A549 (cell line): ENCODE data around the gene YWHAG. TPM values are rescaled to one million over a fixed set of nuclear protein-coding genes. Genes with fewer than 3 reads are reported as not detected.

Experiments used
- ATOH8 ChIP-seq: fragments of 250-450 bp; sonication (Bioruptor Pico); IDR thresholded peaks from 2 replicates; pipeline ENCODE4 v1.5.0; 2020; ENCODE audit warnings: low read depth, mild to moderate bottlenecking, moderate library complexity
- BCL3 ChIP-seq: fragments of >200 bp; sonication (Bioruptor Twin); formaldehyde crosslinking; IDR thresholded peaks from 3 replicates; pipeline ENCODE4 v1.6.1; 2016
- BHLHE40 ChIP-seq: IDR thresholded peaks from 2 replicates; pipeline ENCODE4 v1.6.1; 2012; ENCODE audit warnings: low read depth, low read length, inconsistent platforms
- CBX2 ChIP-seq: fragments of 200-600 bp; sonication (generic); IDR thresholded peaks from 2 replicates; pipeline ENCODE4 v1.6.1; 2016; ENCODE audit warnings: low read depth, mild to moderate bottlenecking, borderline replicate concordance
- CEBPB ChIP-seq, 2 experiments: fragments of >200 bp in 1 of 2; sonication (Bioruptor Twin) in 1 of 2; formaldehyde crosslinking in 1 of 2; IDR thresholded peaks; 2 replicates each; pipeline ENCODE4 v1.6.1; 2012 to 2016
- CHD2 ChIP-seq: fragments of 150-350 bp; IDR thresholded peaks from 2 replicates; pipeline ENCODE4 v1.6.1; 2014; ENCODE audit warnings: low read length; ENCODE audit not compliant: partially characterized antibody
- CTCF ChIP-seq: fragments of >200 bp; sonication (Bioruptor Twin); formaldehyde crosslinking; IDR thresholded peaks from 3 replicates; pipeline ENCODE4 v1.5.1; 2016
- EP300 ChIP-seq, 2 experiments: fragments of >200 bp; sonication (Bioruptor Twin); formaldehyde crosslinking; IDR thresholded peaks; 2 replicates in 1 of 2; 3 replicates in 1 of 2; pipeline ENCODE4 v1.6.1; 2016 to 2017
- ESRRA ChIP-seq: fragments of 150-350 bp; IDR thresholded peaks from 2 replicates; pipeline ENCODE4 v1.6.1; 2014; ENCODE audit warnings: mild to moderate bottlenecking, low read length, borderline replicate concordance
- FOSL2 ChIP-seq, 2 experiments: fragments of 450-650 bp in 1 of 2; fragments of >200 bp in 1 of 2; sonication (Bioruptor Twin) in 1 of 2; formaldehyde crosslinking; IDR thresholded peaks; 2 replicates each; pipeline versions ENCODE4 v1.5.0 to v1.6.1; 2016 to 2020; ENCODE audit warnings: mild to moderate bottlenecking in 1 of 2, moderate library complexity in 1 of 2
- HEYL ChIP-seq: fragments of 250-450 bp; sonication (Bioruptor Pico); IDR thresholded peaks from 2 replicates; pipeline ENCODE4 v1.8.0; 2021; ENCODE audit warnings: mild to moderate bottlenecking, moderate library complexity
- HOXB13 ChIP-seq: fragments of 250-450 bp; sonication (Bioruptor Pico); IDR thresholded peaks from 2 replicates; pipeline ENCODE4 v1.5.0; 2020; ENCODE audit warnings: low read depth, mild to moderate bottlenecking, moderate library complexity
- JUN ChIP-seq, 2 experiments: fragments of >200 bp; sonication (Bioruptor Twin); formaldehyde crosslinking; IDR thresholded peaks; 2 replicates in 1 of 2; 3 replicates in 1 of 2; pipeline ENCODE4 v1.6.1; 2016 to 2017
- MYC ChIP-seq: IDR thresholded peaks from 2 replicates; pipeline ENCODE4 v1.6.1; 2012; ENCODE audit warnings: mild to moderate bottlenecking, inconsistent platforms, low read length, improper control_type of control experiment, borderline replicate concordance
- NR3C1 ChIP-seq: fragments of >200 bp; sonication (Bioruptor Twin); formaldehyde crosslinking; IDR thresholded peaks from 3 replicates; pipeline ENCODE4 v1.6.1; 2017
- PHF8 ChIP-seq: fragments of 200-600 bp; sonication (generic); IDR thresholded peaks from 2 replicates; pipeline ENCODE4 v1.6.1; 2016; ENCODE audit warnings: low read depth, mild to moderate bottlenecking, antibody characterized with exemption, moderate library complexity, borderline replicate concordance
- POLR2A ChIP-seq: IDR thresholded peaks from 2 replicates; pipeline ENCODE4 v1.6.1; 2012; ENCODE audit warnings: mild to moderate bottlenecking, low read length
- POLR2AphosphoS2 ChIP-seq: conservative IDR thresholded peaks from 2 replicates; pipeline ENCODE4 v1.6.1; 2012; ENCODE audit warnings: low read length, improper control_type of control experiment, inconsistent platforms
- RAD21 ChIP-seq, 2 experiments: fragments of >200 bp in 1 of 2; sonication (Bioruptor Twin) in 1 of 2; formaldehyde crosslinking in 1 of 2; IDR thresholded peaks in 1 of 2; conservative IDR thresholded peaks in 1 of 2; 2 replicates in 1 of 2; 3 replicates in 1 of 2; pipeline ENCODE4 v1.6.1; 2012 to 2018; ENCODE audit warnings: inconsistent platforms in 1 of 2
- RCOR1 ChIP-seq: fragments of 150-350 bp; IDR thresholded peaks from 2 replicates; pipeline ENCODE4 v1.6.1; 2014; ENCODE audit warnings: antibody characterized with exemption, low read length, low read depth
- RFX5 ChIP-seq: fragments of 450-650 bp; IDR thresholded peaks from 2 replicates; pipeline ENCODE4 v1.7.1; 2014; ENCODE audit warnings: antibody characterized with exemption, mild to moderate bottlenecking, moderate library complexity
- RNF2 ChIP-seq: fragments of 200-600 bp; sonication (generic); IDR thresholded peaks from 2 replicates; pipeline ENCODE4 v1.6.1; 2016; ENCODE audit warnings: low read depth, mild to moderate bottlenecking, antibody characterized with exemption, moderate library complexity, borderline replicate concordance
- USF2 ChIP-seq: fragments of 450-650 bp; IDR thresholded peaks from 2 replicates; pipeline ENCODE4 v1.6.1; 2014; ENCODE audit warnings: antibody characterized with exemption
- ZSCAN20 ChIP-seq: fragments of 250-450 bp; sonication (Bioruptor Pico); IDR thresholded peaks from 2 replicates; pipeline ENCODE4 v1.8.0; 2022; ENCODE audit warnings: mild to moderate bottlenecking, moderate library complexity
- polyA plus RNA-seq, 4 experiments: library from polyadenylated mRNA; depleted of rRNA in 3 of 4; stranded (reverse); fragments of >200 nt; fragmentation: RNase III in 1 of 4; extraction: RNeasy Plus Mini Kit Qiagen cat#74134 plus additional on column Dnase treatment in 1 of 4; gene quantifications; 2 replicates in 3 of 4; 3 replicates in 1 of 4; pipeline ENCODE4 v1.2.3, GENCODE V29; 2011 to 2017

YWHAG gene
- polyA plus RNA-seq, 2 of the 4 experiments (the other 2 are of a cell fraction), result 141 to 302 TPM

- TF ChIP-seq RAD21 (conservative IDR thresholded peaks at IDR 0.05 in 1 of 2, IDR thresholded peaks at IDR 0.05 in 1 of 2), result no peak
- no peak for TF ChIP-seq ZSCAN20 (CRISPR knock-in tag)
- TF ChIP-seq ATOH8, result peak; percentile 87
- TF ChIP-seq BHLHE40, result no peak
- no peak for TF ChIP-seq CHD2
- TF ChIP-seq EP300 (IDR thresholded peaks at IDR 0.05), result no peak
- no peak for TF ChIP-seq RFX5
- TF ChIP-seq RCOR1, result no peak
- TF ChIP-seq ESRRA, result no peak
- peak in 1 of 2 experiments; percentile 87; a peak in 3 of 5 replicates for TF ChIP-seq JUN (IDR thresholded peaks at IDR 0.05)
- no peak for TF ChIP-seq NR3C1
- TF ChIP-seq MYC, result peak; percentile 90
- TF ChIP-seq CTCF, result no peak
- TF ChIP-seq CBX2, result no peak
- no peak for TF ChIP-seq USF2
- TF ChIP-seq HEYL (CRISPR knock-in tag), result 0 out of 2 replicates have a peak, but pooled peaks have one; percentile 42
- no peak for TF ChIP-seq FOSL2 (IDR thresholded peaks at IDR 0.05)
- TF ChIP-seq FOSL2 (CRISPR knock-in tag; IDR thresholded peaks at IDR 0.05), result 0 out of 2 replicates have a peak, but pooled peaks have one; percentile 14
- no peak for TF ChIP-seq CEBPB (IDR thresholded peaks at IDR 0.05)
- no peak for TF ChIP-seq POLR2AphosphoS2
- 0 out of 3 replicates have a peak, but pooled peaks have one; percentile 47 for TF ChIP-seq BCL3
- peak; percentile 60; the same call in 1 of the 2 replicates for TF ChIP-seq PHF8
- TF ChIP-seq HOXB13 (CRISPR knock-in tag), result peak; percentile 97
- TF ChIP-seq POLR2A, result peak; percentile 65
- TF ChIP-seq RNF2, result no peak
Observed at GRCh38 chr7:76393116-76394031, 34.6 kb upstream of the YWHAG start (continued).
